ENCODE data around the gene CEP162. TPM values are rescaled to one million over a fixed set of nuclear protein-coding genes. Genes with fewer than 3 reads are reported as not detected.

The CEP162 gene
- total RNA-seq, 1 experiment from 2014 or later, result 7.3 TPM

- DNase-seq, result peak; percentile 18 to 32
These were observed 36.1 kb upstream of the CEP162 start for GRCh38 chr6:84263557-84263956.

GRCh38 chr6:84260926-84261325, 33.5 kb upstream of the CEP162 start:
- Histone ChIP-seq H3K4me1 (peaks cover 32% of the 10 kb centered on the region), H3K27me3 (replicated peaks; ENCODE audit: control insufficient read depth, insufficient read depth, low read length) (no peaks in the 10 kb centered on the region), H3K36me3 (ENCODE audit: control insufficient read depth, insufficient read depth, low read length) (no peaks in the 10 kb centered on the region), H3K4me3 (ENCODE audit: low read depth, low read length) (no peak overlapping the region), H3K9me3 (no peaks in the 10 kb centered on the region)
- no peak overlapping the region for H3K4me3 Mint-ChIP-seq (ENCODE audit: unreplicated experiment)
- BruUV-seq (replicated peaks), result no TSS peak
- no peaks in the 10 kb centered on the region for H3K27me3 Mint-ChIP-seq (ENCODE audit: insufficient read depth, unreplicated experiment)
- TF ChIP-seq CTCF (IDR thresholded peaks at IDR 0.05; ENCODE audit: insufficient read depth in 1 of 2, low read depth in 1 of 2, low read length in 1 of 2, severe bottlenecking in 1 of 2, unreplicated experiment in 1 of 2), result no peak
- no peaks in the 10 kb centered on the region for H3K9me3 Mint-ChIP-seq (ENCODE audit: unreplicated experiment)
- DNase-seq, result no peak
- H3K36me3 Mint-ChIP-seq (ENCODE audit: insufficient read depth, unreplicated experiment), result no peaks in the 10 kb centered on the region
- ChIA-PET CTCF (no interaction called here), POLR2A (no interaction called here)
- no peaks in the 10 kb centered on the region for H3K4me1 Mint-ChIP-seq (ENCODE audit: low read depth, unreplicated experiment)
- intact Hi-C loops (cut with micrococcal nuclease; ENCODE audit: unreplicated experiment), result no loop called here
- no peak overlapping the region for H3K27ac Mint-ChIP-seq (ENCODE audit: unreplicated experiment)

More at GRCh38 chr6:84263557-84263956, 36.1 kb upstream of the CEP162 start:
- no peak for TF ChIP-seq CTCF (IDR thresholded peaks at IDR 0.05; ENCODE audit: insufficient read depth in 1 of 2, low read depth in 1 of 2, low read length in 1 of 2, severe bottlenecking in 1 of 2, unreplicated experiment in 1 of 2)
- ChIA-PET CTCF (no interaction called here), POLR2A (no interaction called here)
- no peaks in the 10 kb centered on the region for H3K27me3 Mint-ChIP-seq (ENCODE audit: insufficient read depth, unreplicated experiment)
- no peaks in the 10 kb centered on the region for H3K9me3 ChIP-seq
- H3K4me1 ChIP-seq, result peaks cover 14% of the 10 kb centered on the region
- no peak overlapping the region for H3K4me3 ChIP-seq (ENCODE audit: low read depth, low read length)
- no peaks in the 10 kb centered on the region for H3K27me3 ChIP-seq (replicated peaks; ENCODE audit: control insufficient read depth, insufficient read depth, low read length)
- no peaks in the 10 kb centered on the region for H3K36me3 ChIP-seq (ENCODE audit: control insufficient read depth, insufficient read depth, low read length)
- H3K36me3 Mint-ChIP-seq (ENCODE audit: insufficient read depth, unreplicated experiment), result no peaks in the 10 kb centered on the region
- no peak overlapping the region for H3K4me3 Mint-ChIP-seq (ENCODE audit: unreplicated experiment)
- H3K9me3 Mint-ChIP-seq (ENCODE audit: unreplicated experiment), result peaks cover 2% of the 10 kb centered on the region
- no peak overlapping the region for H3K27ac Mint-ChIP-seq (ENCODE audit: unreplicated experiment)
- BruUV-seq (replicated peaks), result no TSS peak
- intact Hi-C loops (cut with micrococcal nuclease; ENCODE audit: unreplicated experiment), result no loop called here
- H3K4me1 Mint-ChIP-seq (ENCODE audit: low read depth, unreplicated experiment), result peaks cover under 1% of the 10 kb centered on the region

- POLR2A ChIA-PET, result no interaction called here
- BruUV-seq (replicated peaks), result no TSS peak
These were observed 32.8 kb upstream of the CEP162 start for GRCh38 chr6:84260196-84260595.

More at GRCh38 chr6:84260196-84260595, 32.8 kb upstream of the CEP162 start:
- intact Hi-C loops (cut with micrococcal nuclease; ENCODE audit: unreplicated experiment), result no loop called here
- Histone ChIP-seq H3K4me3 (ENCODE audit: low read depth, low read length) (no peak overlapping the region), H3K27me3 (replicated peaks; ENCODE audit: control insufficient read depth, insufficient read depth, low read length) (no peaks in the 10 kb centered on the region), H3K9me3 (no peaks in the 10 kb centered on the region), H3K36me3 (ENCODE audit: control insufficient read depth, insufficient read depth, low read length) (no peaks in the 10 kb centered on the region), H3K4me1 (peaks cover 35% of the 10 kb centered on the region)
- no peaks in the 10 kb centered on the region for H3K36me3 Mint-ChIP-seq (ENCODE audit: insufficient read depth, unreplicated experiment)
- H3K4me1 Mint-ChIP-seq (ENCODE audit: low read depth, unreplicated experiment), result no peaks in the 10 kb centered on the region
- H3K9me3 Mint-ChIP-seq (ENCODE audit: unreplicated experiment), result no peaks in the 10 kb centered on the region
- CTCF ChIA-PET, result interaction anchor here (0.7 kb wide), 1 partner anchor 24 kb away, joined by 3 read pairs; no protein-coding TSS in a partner anchor
- no peak for TF ChIP-seq CTCF (IDR thresholded peaks at IDR 0.05; ENCODE audit: insufficient read depth in 1 of 2, low read depth in 1 of 2, low read length in 1 of 2, severe bottlenecking in 1 of 2, unreplicated experiment in 1 of 2)
- no peaks in the 10 kb centered on the region for H3K27me3 Mint-ChIP-seq (ENCODE audit: insufficient read depth, unreplicated experiment)
- DNase-seq, result no peak
- no peak overlapping the region for H3K4me3 Mint-ChIP-seq (ENCODE audit: unreplicated experiment)
- no peak overlapping the region for H3K27ac Mint-ChIP-seq (ENCODE audit: unreplicated experiment)

Measured in Caco-2 (cell line).